Fibroblast of villous mesenchyme (primary cell): ENCODE results near the gene ZNF776. TPM values are rescaled to one million over a fixed set of nuclear protein-coding genes. Genes with fewer than 3 reads are reported as not detected.

Source experiments
- DNase-seq: peaks from one replicate; pipeline ENCODE4 v3.0.0-alpha.2; 2010; ENCODE audit warnings: low read depth
- H3K4me3 ChIP-seq: 2 replicates; pipeline ENCODE4 v1.5.1; 2011; ENCODE audit warnings: low read depth, mild to moderate bottlenecking, low read length
- CTCF ChIP-seq: IDR thresholded peaks from 2 replicates; pipeline ENCODE4 v1.5.1; 2012; ENCODE audit warnings: low read depth, mild to moderate bottlenecking, low read length; ENCODE audit not compliant: insufficient read depth
- total RNA-seq: library from RNA; depleted of rRNA; stranded (reverse); fragments of >200 nt; gene quantifications from 2 replicates; pipeline ENCODE4 v1.2.3, GENCODE V29; 2012

The ZNF776 gene
- total RNA-seq, 1 donor: 14.7 TPM

- peak; percentile 80 for DNase-seq
- no peak for TF ChIP-seq CTCF
- H3K4me3 ChIP-seq: no peak overlapping the region
These were observed 60.9 kb downstream of the ZNF776 start for GRCh38 chr19:57807541-57807940.

Other genes with a start within 250 kb of the ZNF776 start
- gene ZNF773, start 246.9 kb upstream of the ZNF776 start, total RNA-seq: 12.1 and 17.4 TPM in 2 replicates
- 4.5 and 6.5 TPM in 2 replicates for gene ZNF549, start 219.5 kb upstream of the ZNF776 start, total RNA-seq
- gene ZNF550, start 187.0 kb upstream of the ZNF776 start, total RNA-seq: 5.5 and 8.6 TPM in 2 replicates
- 4.5 and 6.9 TPM in 2 replicates for gene ZNF416, start 167.9 kb upstream of the ZNF776 start, total RNA-seq
- 11.3 and 12.1 TPM in 2 replicates for gene ZIK1, start 162.7 kb upstream of the ZNF776 start, total RNA-seq
- gene ZNF530, start 146.9 kb upstream of the ZNF776 start, total RNA-seq: 3.9 and 7.1 TPM in 2 replicates
- 20.0 and 21.2 TPM in 2 replicates for gene ZNF134, start 132.6 kb upstream of the ZNF776 start, total RNA-seq
- gene ZNF211, start 113.6 kb upstream of the ZNF776 start, total RNA-seq: 9.3 and 11.7 TPM in 2 replicates
- gene ZSCAN4, start 77.9 kb upstream of the ZNF776 start, total RNA-seq: not detected in 2 replicates
- gene ZNF551, start 64.8 kb upstream of the ZNF776 start, total RNA-seq: 6.4 and 6.5 TPM in 2 replicates
- gene ZNF154, start 37.6 kb upstream of the ZNF776 start, total RNA-seq: 1.3 and 1.7 TPM in 2 replicates
- 5.8 and 6.9 TPM in 2 replicates for gene ZNF671, start 19.2 kb upstream of the ZNF776 start, total RNA-seq
- gene ZNF586, start 22.9 kb downstream of the ZNF776 start, total RNA-seq: 12.2 and 22.9 TPM in 2 replicates
- 7.4 and 12.1 TPM in 2 replicates for gene ZNF552, start 68.1 kb downstream of the ZNF776 start, total RNA-seq
- 25.1 and 28.1 TPM in 2 replicates for gene ZNF587B, start 83.5 kb downstream of the ZNF776 start, total RNA-seq
- 22.2 and 29.8 TPM in 2 replicates for gene ZNF587, start 103.0 kb downstream of the ZNF776 start, total RNA-seq
- 7.8 and 9.3 TPM in 2 replicates for gene ZNF814, start 142.2 kb downstream of the ZNF776 start, total RNA-seq
- gene ZNF417, start 169.8 kb downstream of the ZNF776 start, total RNA-seq: 12.2 and 19.4 TPM in 2 replicates
- 3.5 and 5.2 TPM in 2 replicates for gene ZNF418, start 188.6 kb downstream of the ZNF776 start, total RNA-seq
- gene ZNF256, start 200.9 kb downstream of the ZNF776 start, total RNA-seq: 4.8 and 5.2 TPM in 2 replicates
- under 0.01 and 0.32 TPM in 2 replicates for gene C19orf18, start 227.7 kb downstream of the ZNF776 start, total RNA-seq